ENCODE results near the gene IPO9. TPM values are rescaled to one million over a fixed set of nuclear protein-coding genes. Genes with fewer than 3 reads are reported as not detected.

Gene IPO9
- total RNA-seq, 1 donor from 2014 or later, result 9.3 TPM

- no peak overlapping the region for H3K4me3 ChIP-seq
- no peaks in the 10 kb centered on the region for H3K27me3 ChIP-seq
- intact Hi-C loops (cut with DNase I), result loop anchor here (10.0 kb wide), 1 partner anchor 253 kb away; no protein-coding TSS in a partner anchor
- no peak overlapping the region for H3K27ac ChIP-seq
- no peak for TF ChIP-seq CTCF (IDR thresholded peaks at IDR 0.05)
- no peaks in the 10 kb centered on the region for H3K36me3 ChIP-seq
- no peaks in the 10 kb centered on the region for H3K9me3 ChIP-seq
- DNase-seq (ENCODE audit: low spot score in 2 of 2), result no peak
- H3K4me1 ChIP-seq, result peaks cover 27 to 48% of the 10 kb centered on the region in 2 donors
Observed at GRCh38 chr1:201881617-201882016, 52.7 kb downstream of the IPO9 start.

- intact Hi-C loops (cut with DNase I), result loop anchor here (10.0 kb wide), 1 partner anchor 252 kb away; no protein-coding TSS in a partner anchor
- peaks cover 27 to 48% of the 10 kb centered on the region in 2 donors for H3K4me1 ChIP-seq
- peak overlapping the region; percentile 62 to 94 for H3K27ac ChIP-seq
- no peaks in the 10 kb centered on the region for H3K36me3 ChIP-seq
- H3K9me3 ChIP-seq, result no peaks in the 10 kb centered on the region
- no peaks in the 10 kb centered on the region for H3K27me3 ChIP-seq
- H3K4me3 ChIP-seq, result no peak overlapping the region
- TF ChIP-seq CTCF (IDR thresholded peaks at IDR 0.05), result peak in 2 of 3 experiments; percentile 5 to 16
- peak in 1 of 2 donors; percentile 74 for DNase-seq (ENCODE audit: low spot score in 2 of 2)
Observed at GRCh38 chr1:201882665-201883132, 53.7 kb downstream of the IPO9 start.

GRCh38 chr1:201883266-201883665 is 54.3 kb downstream of the IPO9 start:
- peak overlapping the region; percentile 62 to 94 for H3K27ac ChIP-seq
- intact Hi-C loops (cut with DNase I), result loop anchor here (10.0 kb wide), 1 partner anchor 252 kb away; no protein-coding TSS in a partner anchor
- no peaks in the 10 kb centered on the region for H3K36me3 ChIP-seq
- H3K4me3 ChIP-seq, result no peak overlapping the region
- no peaks in the 10 kb centered on the region for H3K27me3 ChIP-seq
- no peak for TF ChIP-seq CTCF (IDR thresholded peaks at IDR 0.05)
- no peaks in the 10 kb centered on the region for H3K9me3 ChIP-seq
- peak in 1 of 2 donors; percentile 58 for DNase-seq (ENCODE audit: low spot score in 2 of 2)
- peaks cover 30 to 48% of the 10 kb centered on the region in 2 donors for H3K4me1 ChIP-seq

- Histone ChIP-seq H3K27me3 (no peaks in the 10 kb centered on the region), H3K4me1 (peaks cover 30 to 47% of the 10 kb centered on the region in 2 donors), H3K27ac (peak overlapping the region; percentile 62 to 94), H3K4me3 (no peak overlapping the region), H3K36me3 (no peaks in the 10 kb centered on the region), H3K9me3 (no peaks in the 10 kb centered on the region)
- intact Hi-C loops (cut with DNase I), result loop anchor here (10.0 kb wide), 1 partner anchor 251 kb away; no protein-coding TSS in a partner anchor
- peak in 1 of 2 donors; percentile 75 for DNase-seq (ENCODE audit: low spot score in 2 of 2)
- TF ChIP-seq CTCF (IDR thresholded peaks at IDR 0.05), result no peak
Observed at GRCh38 chr1:201883786-201884185, 54.8 kb downstream of the IPO9 start.

GRCh38 chr1:201884425-201884824 is 55.5 kb downstream of the IPO9 start:
- intact Hi-C loops (cut with DNase I), result loop anchor here (10.0 kb wide), 1 partner anchor 250 kb away; no protein-coding TSS in a partner anchor
- peak in 1 of 2 donors; percentile 65 for DNase-seq (ENCODE audit: low spot score in 2 of 2)
- TF ChIP-seq CTCF (IDR thresholded peaks at IDR 0.05), result no peak

More at GRCh38 chr1:201884425-201884824, 55.5 kb downstream of the IPO9 start:
- peak overlapping the region; percentile 62 to 94 for H3K27ac ChIP-seq
- H3K4me1 ChIP-seq, result peaks cover 30 to 47% of the 10 kb centered on the region in 2 donors
- no peaks in the 10 kb centered on the region for H3K27me3 ChIP-seq
- no peaks in the 10 kb centered on the region for H3K9me3 ChIP-seq
- H3K4me3 ChIP-seq, result no peak overlapping the region
- no peaks in the 10 kb centered on the region for H3K36me3 ChIP-seq
